Glutamatergic neuron (in vitro differentiated cells): ENCODE measurements around the gene BABAM2. TPM values are rescaled to one million over a fixed set of nuclear protein-coding genes. Genes with fewer than 3 reads are reported as not detected.

Experiments used
- DNase-seq: peaks from one replicate; pipeline ENCODE4 v3.0.0; 2022
- H3K27ac Mint-ChIP-seq: one replicate; pipeline ENCODE4 v1.8.0; 2020; ENCODE audit warnings: mild to moderate bottlenecking, mixed read lengths, inconsistent platforms; ENCODE audit not compliant: unreplicated experiment
- H3K27me3 Mint-ChIP-seq: one replicate; pipeline ENCODE4 v1.8.0; 2020; ENCODE audit warnings: mild to moderate bottlenecking, moderate library complexity, mixed read lengths, inconsistent platforms; ENCODE audit not compliant: unreplicated experiment
- H3K36me3 Mint-ChIP-seq: one replicate; pipeline ENCODE4 v1.8.0; 2020; ENCODE audit warnings: mild to moderate bottlenecking, mixed read lengths, inconsistent platforms; ENCODE audit not compliant: unreplicated experiment
- H3K4me1 Mint-ChIP-seq: one replicate; pipeline ENCODE4 v1.8.0; 2020; ENCODE audit warnings: mild to moderate bottlenecking, low read depth, mixed read lengths, inconsistent platforms; ENCODE audit not compliant: unreplicated experiment
- H3K4me3 Mint-ChIP-seq: one replicate; pipeline ENCODE4 v1.8.0; 2020; ENCODE audit warnings: mild to moderate bottlenecking, mixed read lengths, inconsistent platforms; ENCODE audit not compliant: unreplicated experiment
- H3K9me3 Mint-ChIP-seq: one replicate; pipeline ENCODE4 v1.8.0; 2020; ENCODE audit warnings: mild to moderate bottlenecking, moderate library complexity, mixed read lengths, inconsistent platforms; ENCODE audit not compliant: unreplicated experiment
- CTCF ChIP-seq: fragments of 200-600 bp; sonication (generic); IDR thresholded peaks from one replicate; pipeline ENCODE4 v1.5.0; 2021; ENCODE audit not compliant: partially characterized antibody, unreplicated experiment
- total RNA-seq: library from RNA; stranded (reverse); fragmentation: NEBNext Ultra II Directional; extraction: Animal tissue kit (Norgen Biotek cat#: 25700); gene quantifications from one replicate; pipeline ENCODE4 v1.2.1, GENCODE V29; 2021; ENCODE audit not compliant: unreplicated experiment

BABAM2 gene
- total RNA-seq, 1 donor from 2014 or later: 29.9 TPM

- no peak for DNase-seq
- peaks cover 5% of the 10 kb centered on the region for H3K27me3 Mint-ChIP-seq
- H3K4me3 Mint-ChIP-seq: no peak overlapping the region
- peaks cover 7% of the 10 kb centered on the region for H3K36me3 Mint-ChIP-seq
- H3K9me3 Mint-ChIP-seq: no peaks in the 10 kb centered on the region
- peaks cover 12% of the 10 kb centered on the region for H3K4me1 Mint-ChIP-seq
- TF ChIP-seq CTCF: no peak
- no peak overlapping the region for H3K27ac Mint-ChIP-seq
Observed at GRCh38 chr2:28282248-28282647, 391.7 kb downstream of the BABAM2 start.

DNA sequence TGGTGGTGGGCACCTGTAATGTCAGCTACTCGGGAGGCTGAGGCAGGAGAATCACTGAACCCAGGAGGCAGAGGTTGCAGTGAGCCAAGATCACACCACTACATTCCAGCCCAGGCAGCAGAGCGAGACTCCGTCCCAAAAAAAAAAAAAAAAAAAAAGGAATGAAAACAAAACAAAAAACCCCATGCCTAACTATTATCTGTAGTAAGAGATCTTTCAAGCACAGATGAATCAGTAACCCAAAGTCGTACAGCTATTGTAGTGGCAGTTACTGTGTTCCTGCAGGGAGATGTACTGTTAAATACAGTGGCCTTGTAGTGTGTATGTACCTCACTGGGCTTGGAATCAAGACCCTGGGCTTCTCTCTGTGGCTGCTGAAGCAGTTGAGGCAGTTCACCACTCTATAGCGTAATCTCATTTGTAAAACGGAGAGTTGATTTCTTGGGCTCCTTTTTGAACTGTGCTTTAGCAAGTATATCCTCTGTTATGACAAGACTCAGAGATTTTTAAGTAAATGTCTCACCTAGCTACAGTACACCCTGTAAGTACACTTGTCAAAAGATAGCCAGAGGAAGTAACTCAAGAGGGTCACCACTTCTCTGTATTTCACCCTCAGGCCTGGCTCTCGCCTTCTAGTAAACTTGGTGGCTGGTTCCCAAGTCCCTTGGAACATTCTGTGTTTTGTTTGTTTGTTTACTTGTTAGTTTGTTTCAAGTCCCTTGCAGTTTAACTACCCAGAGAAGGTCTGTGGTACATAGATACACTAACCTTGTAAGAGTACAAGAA, 392.5 kb downstream of the BABAM2 start:
- no peak for TF ChIP-seq CTCF
- Mint-ChIP-seq H3K4me3 (no peak overlapping the region), H3K27me3 (peaks cover 5% of the 10 kb centered on the region), H3K4me1 (peaks cover 12% of the 10 kb centered on the region), H3K9me3 (no peaks in the 10 kb centered on the region), H3K36me3 (peaks cover 7% of the 10 kb centered on the region), H3K27ac (no peak overlapping the region)
- no peak for DNase-seq

- Mint-ChIP-seq H3K36me3 (no peaks in the 10 kb centered on the region), H3K27ac (no peak overlapping the region), H3K4me3 (no peak overlapping the region), H3K27me3 (peaks cover 1% of the 10 kb centered on the region), H3K9me3 (no peaks in the 10 kb centered on the region), H3K4me1 (peaks cover 4% of the 10 kb centered on the region)
- no peak for DNase-seq
- TF ChIP-seq CTCF: no peak
Observed at GRCh38 chr2:28283861-28284260, 393.3 kb downstream of the BABAM2 start.

DNA sequence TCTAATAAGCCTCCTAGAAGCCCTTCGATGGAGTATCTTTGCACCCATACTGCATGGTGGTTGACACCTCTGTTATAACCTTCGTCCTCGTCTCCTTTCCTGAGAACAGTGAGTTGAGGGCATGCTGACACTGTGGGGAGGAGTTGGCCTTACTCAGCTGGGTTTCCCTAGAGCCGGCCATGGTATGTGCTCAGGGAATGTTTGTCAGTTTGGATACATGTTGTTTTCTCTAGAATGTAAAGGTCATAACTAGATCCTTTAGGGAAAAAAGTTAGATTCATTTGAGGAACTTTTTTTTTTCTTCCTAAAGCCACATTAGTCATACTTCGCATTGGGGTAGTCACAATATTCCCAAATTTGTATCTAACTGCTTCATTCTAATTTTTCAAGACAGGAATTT, 396.1 kb downstream of the BABAM2 start:
- Mint-ChIP-seq H3K4me1 (peaks cover 3% of the 10 kb centered on the region), H3K36me3 (no peaks in the 10 kb centered on the region), H3K27ac (no peak overlapping the region), H3K4me3 (no peak overlapping the region), H3K9me3 (no peaks in the 10 kb centered on the region), H3K27me3 (peaks cover 1% of the 10 kb centered on the region)
- no peak for DNase-seq
- TF ChIP-seq CTCF: no peak

GRCh38 chr2:28287256-28287915, 396.9 kb downstream of the BABAM2 start:
- H3K9me3 Mint-ChIP-seq: no peaks in the 10 kb centered on the region
- H3K36me3 Mint-ChIP-seq: no peaks in the 10 kb centered on the region
- DNase-seq: no peak
- H3K4me3 Mint-ChIP-seq: no peak overlapping the region
- TF ChIP-seq CTCF: no peak
- no peaks in the 10 kb centered on the region for H3K27me3 Mint-ChIP-seq
- no peaks in the 10 kb centered on the region for H3K4me1 Mint-ChIP-seq
- no peak overlapping the region for H3K27ac Mint-ChIP-seq
